GM12892 (cell line): ENCODE data around the gene BLCAP.

Source experiments
- POLR2A ChIP-seq: IDR thresholded peaks from 2 replicates; pipeline ENCODE4 v1.6.1; 2011; ENCODE audit warnings: low read depth, low read length, control low read depth
- POLR2AphosphoS5 ChIP-seq: IDR thresholded peaks from 2 replicates; pipeline ENCODE4 v1.6.1; 2011; ENCODE audit warnings: low read depth, low read length, control low read depth
- TAF1 ChIP-seq: IDR thresholded peaks from 2 replicates; pipeline ENCODE4 v1.6.1; 2011; ENCODE audit warnings: low read depth, mild to moderate bottlenecking, control low read depth, low read length, borderline replicate concordance

DNA sequence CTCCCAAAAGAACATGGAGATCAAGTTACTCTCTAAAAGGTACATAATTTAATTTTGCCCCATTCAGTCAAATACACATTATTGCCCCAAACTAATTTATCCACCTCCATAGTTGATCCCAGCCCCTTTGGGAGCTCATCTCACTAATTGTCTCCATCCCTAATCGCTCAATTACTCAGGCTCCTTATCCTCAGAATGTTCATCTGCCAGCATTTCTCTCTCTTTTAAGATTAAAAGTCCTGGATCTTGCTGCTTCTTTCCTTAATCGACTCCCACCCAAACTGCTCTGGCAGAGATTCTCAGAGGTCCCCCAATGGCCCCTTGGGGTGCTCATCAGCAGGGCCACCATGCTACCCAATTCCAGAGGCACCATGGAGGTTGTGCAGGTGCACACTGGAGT, 25.0 kb downstream of the BLCAP start:
- TF ChIP-seq POLR2A, result no peak
- no peak for TF ChIP-seq TAF1
- TF ChIP-seq POLR2AphosphoS5, result no peak
